SU-DHL-6 (cell line): ENCODE data around the gene NLGN3.
A peak's percentile ranks its signal among the peaks of the same experiment; 100 is the strongest.

ENCODE experiments used
- H2AFZ ChIP-seq: fragments of 200-600 bp; sonication (generic); 2 replicates; pipeline ENCODE4 v1.6.1; 2014; ENCODE audit warnings: low read depth, mild to moderate bottlenecking, moderate library complexity, mixed read lengths, antibody characterized with exemption, low read length; ENCODE audit not compliant: severe bottlenecking
- H3F3A ChIP-seq: fragments of 200-600 bp; shearing (Covaris generic); 2 replicates; pipeline ENCODE4 v1.6.0; 2016; ENCODE audit warnings: antibody characterized with exemption, mild to moderate bottlenecking; ENCODE audit not compliant: insufficient read depth
- H3K27ac ChIP-seq: fragments of 200-600 bp; sonication (generic); 2 replicates; pipeline ENCODE4 v1.5.1; 2016; ENCODE audit warnings: low read depth, mild to moderate bottlenecking, low read length, moderate library complexity, mixed read lengths
- H3K27me3 ChIP-seq: fragments of 200-600 bp; sonication (generic), shearing (Covaris generic); 2 replicates; pipeline ENCODE4 v1.6.0; 2014; ENCODE audit warnings: mild to moderate bottlenecking, low read length
- H3K36me3 ChIP-seq: fragments of 200-600 bp; sonication (generic); 2 replicates; pipeline ENCODE4 v1.6.1; 2014; ENCODE audit warnings: mild to moderate bottlenecking, low read length, mixed read lengths
- H3K4me2 ChIP-seq: fragments of 300-600, 200-600 bp; shearing (Covaris generic), sonication (generic); 2 replicates; pipeline ENCODE4 v1.6.0; 2014; ENCODE audit warnings: low read length, low read depth, mild to moderate bottlenecking; ENCODE audit not compliant: poor library complexity, severe bottlenecking
- H3K4me3 ChIP-seq: fragments of 200-600 bp; sonication (generic); 2 replicates; pipeline ENCODE4 v1.5.1; 2014; ENCODE audit warnings: antibody characterized with exemption, low read length, mild to moderate bottlenecking, mixed read lengths; ENCODE audit not compliant: insufficient read depth, poor library complexity, severe bottlenecking
- H3K79me2 ChIP-seq: fragments of 200-600 bp; sonication (generic); 2 replicates; pipeline ENCODE4 v1.6.1; 2014; ENCODE audit warnings: mild to moderate bottlenecking, low read length, moderate library complexity; ENCODE audit not compliant: insufficient read depth
- H3K9ac ChIP-seq: fragments of 200-600 bp; sonication (generic); 2 replicates; pipeline ENCODE4 v1.7.0; 2014; ENCODE audit warnings: mild to moderate bottlenecking, low read length
- H3K9me2 ChIP-seq: fragments of 200-600 bp; sonication (generic); replicated peaks from 2 replicates; pipeline ENCODE4 v1.6.1; 2014; ENCODE audit warnings: low read length; ENCODE audit not compliant: insufficient read depth
- H3K9me3 ChIP-seq: fragments of 200-600 bp; sonication (generic); 2 replicates; pipeline ENCODE4 v1.6.1; 2014; ENCODE audit warnings: low read length, mixed read lengths; ENCODE audit not compliant: insufficient read depth
- H4K20me1 ChIP-seq: fragments of 200-600 bp; sonication (generic); 2 replicates; pipeline ENCODE4 v1.6.1; 2014; ENCODE audit warnings: low read depth, mild to moderate bottlenecking, antibody characterized with exemption, low read length, moderate library complexity, mixed read lengths
- CTCF ChIP-seq: fragments of 200-600 bp; sonication (generic); IDR thresholded peaks from one replicate; pipeline ENCODE4 v1.5.1; 2017; ENCODE audit warnings: antibody characterized with exemption, mild to moderate bottlenecking, low read length, moderate library complexity; ENCODE audit not compliant: insufficient read depth, poor library complexity, severe bottlenecking
- EZH2phosphoT487 ChIP-seq: fragments of 200-600 bp; sonication (generic), shearing (Covaris generic); conservative IDR thresholded peaks from 2 replicates; pipeline ENCODE4 v1.6.1; 2018; ENCODE audit warnings: mild to moderate bottlenecking, antibody characterized with exemption, low read length, moderate library complexity, mixed read lengths

The NLGN3 gene

DNA sequence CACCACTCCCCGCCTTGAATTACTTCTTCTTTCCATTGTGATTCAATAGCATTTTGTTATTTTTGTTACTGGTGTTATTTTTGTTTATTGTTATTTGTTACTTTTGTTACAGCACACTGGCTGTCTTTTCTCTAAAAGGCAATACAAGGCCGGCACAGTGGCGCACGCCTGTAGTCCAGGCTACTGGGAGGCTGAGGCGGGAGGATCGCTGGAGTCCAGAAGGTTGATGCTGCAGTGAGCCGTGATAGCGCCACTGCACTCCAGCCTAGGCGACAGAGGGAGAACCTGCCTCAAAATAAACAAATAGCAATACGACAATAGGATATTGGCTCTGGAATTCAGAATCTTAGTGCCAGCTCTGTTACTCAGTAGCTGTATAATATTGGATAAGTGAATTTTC is 27.3 kb upstream of the NLGN3 start:
- peak overlapping the region; percentile 77 for H2AFZ ChIP-seq
- H3K9me2 ChIP-seq = no peaks in the 10 kb centered on the region
- H3K9me3 ChIP-seq = no peaks in the 10 kb centered on the region
- H3K4me3 ChIP-seq = peak overlapping the region; percentile 72
- no peaks in the 10 kb centered on the region for H3K27me3 ChIP-seq
- H3K79me2 ChIP-seq = no peaks in the 10 kb centered on the region
- H3K4me2 ChIP-seq = peak overlapping the region; percentile 90
- no peaks in the 10 kb centered on the region for H3K36me3 ChIP-seq
- no peaks in the 10 kb centered on the region for H4K20me1 ChIP-seq
- TF ChIP-seq CTCF (no peak), EZH2phosphoT487 (no peak)
- peaks cover 8% of the 10 kb centered on the region for H3F3A ChIP-seq
- H3K27ac ChIP-seq = peak overlapping the region; percentile 72; the same call in 1 of the 2 replicates
- H3K9ac ChIP-seq = peak overlapping the region; percentile 75

- H3K4me3 ChIP-seq = peak within 1 kb of the TSS; percentile 72
- peak within 1 kb of the TSS; percentile 80 for H2AFZ ChIP-seq
- 0 out of 2 replicates have a peak, but pooled peaks cover 5% of the 10 kb centered on the region for H3F3A ChIP-seq
- peak within 1 kb of the TSS; percentile 72 for H3K27ac ChIP-seq
- peak within 1 kb of the TSS; percentile 75 for H3K9ac ChIP-seq
- no peaks in the 10 kb centered on the region for H3K9me3 ChIP-seq
- H4K20me1 ChIP-seq = no peaks in the 10 kb centered on the region
- no peaks in the 10 kb centered on the region for H3K79me2 ChIP-seq
- no peak for TF ChIP-seq EZH2phosphoT487
- TF ChIP-seq CTCF = no peak
- peak within 1 kb of the TSS; percentile 90 for H3K4me2 ChIP-seq
- H3K9me2 ChIP-seq = no peaks in the 10 kb centered on the region
- no peaks in the 10 kb centered on the region for H3K36me3 ChIP-seq
- H3K27me3 ChIP-seq = no peaks in the 10 kb centered on the region
These were observed 26.3 kb upstream of the NLGN3 start, which contains the start of gene MED12 for GRCh38 chrX:71118032-71118984. Gene MED12 (plus strand): TSS chrX:71118596. CDS start chrX:71118755, 159 bp downstream.

GRCh38 chrX:71118985-71119535 is 25.6 kb upstream of the NLGN3 start:
- no peak for TF ChIP-seq CTCF
- TF ChIP-seq EZH2phosphoT487 = no peak
- Histone ChIP-seq H3K4me2 (peak overlapping the region; percentile 90), H3K4me3 (peak overlapping the region; percentile 72), H2AFZ (peak overlapping the region; percentile 80), H3K9me2 (no peaks in the 10 kb centered on the region), H3K79me2 (no peaks in the 10 kb centered on the region), H3K9ac (peak overlapping the region; percentile 75), H3K27me3 (no peaks in the 10 kb centered on the region), H3K9me3 (no peaks in the 10 kb centered on the region), H4K20me1 (no peaks in the 10 kb centered on the region), H3F3A (0 out of 2 replicates have a peak, but pooled peaks cover 5% of the 10 kb centered on the region), H3K36me3 (no peaks in the 10 kb centered on the region), H3K27ac (peak overlapping the region; percentile 72; the same call in 1 of the 2 replicates)
